Esophagus squamous epithelium (tissue), 5 donors: ENCODE data around the gene SPATA33. TPM values are rescaled to one million over a fixed set of nuclear protein-coding genes. Genes with fewer than 3 reads are reported as not detected.
"Not testable (repeated sequence)": the region's sequence is repeated elsewhere in the genome, so short reads cannot be mapped to it uniquely, and the experiment has no call there.

ENCODE experiments used
- DNase-seq: peaks from one replicate; lab custom pipeline; 2025; lab: John Stamatoyannopoulos, UW
- H3K27ac ChIP-seq, 4 donors: fragments of 200-600 bp; sonication (generic); one replicate each; pipeline ENCODE4 v1.5.1; 2016 to 2019; ENCODE audit warnings: mild to moderate bottlenecking in 1 of 4
- H3K27me3 ChIP-seq, 4 donors: fragments of 200-600 bp; sonication (generic); 1 replicate in 3 of 4; 2 replicates in 1 of 4; pipeline versions ENCODE4 v1.5.1 to v1.6.0; 2017 to 2021; ENCODE audit warnings: antibody characterized with exemption in 1 of 4
- H3K36me3 ChIP-seq, 3 donors: fragments of 200-600 bp; sonication (generic); one replicate each; pipeline ENCODE4 v1.5.1; 2016 to 2019
- H3K4me1 ChIP-seq, 3 donors: fragments of 200-600 bp; sonication (generic); one replicate each; pipeline ENCODE4 v1.5.1; 2017 to 2019
- H3K4me3 ChIP-seq, 4 donors: fragments of 200-600 bp; sonication (generic); 1 replicate in 3 of 4; 2 replicates in 1 of 4; pipeline ENCODE4 v1.5.1; 2016 to 2019; ENCODE audit warnings: mild to moderate bottlenecking in 2 of 4, moderate library complexity in 1 of 4
- H3K9me3 ChIP-seq, 3 donors: fragments of 200-600 bp; sonication (generic); one replicate each; pipeline ENCODE4 v1.5.1; 2016 to 2019
- CTCF ChIP-seq, 6 experiments: fragments of 450-650 bp in 4 of 6; fragments of 200-600 bp in 2 of 6; sonication (generic) in 2 of 6; IDR thresholded peaks; one replicate each; pipeline ENCODE4 v1.5.1; 2016 to 2019; ENCODE audit warnings: antibody characterized with exemption in 6 of 6, mild to moderate bottlenecking in 4 of 6, moderate library complexity in 4 of 6
- POLR2A ChIP-seq, 4 donors: fragments of 450-650 bp; IDR thresholded peaks; one replicate each; pipeline ENCODE4 v1.6.1; 2017; ENCODE audit warnings: antibody characterized with exemption in 4 of 4, mild to moderate bottlenecking in 4 of 4, moderate library complexity in 3 of 4
- WGBS, 2 donors: methylation state at CpG; one replicate each; pipeline ENCODE4 v1.1.5; 2018; 5-methylcytosine and 5-hydroxymethylcytosine counted together
- intact Hi-C: fragments of 100-400 bp; cut with DNase I; formaldehyde crosslinking; loops from one replicate; pipeline ENCODE4 v1.15.0; 2022
- total RNA-seq, 4 donors: library from RNA; depleted of rRNA; stranded (reverse); fragments of >200 nt; gene quantifications; one replicate each; pipeline ENCODE4 v1.1.0, GENCODE V29; 2016
- donor health status: DM: yes; HTN: yes; CAD: no.

The SPATA33 gene
- total RNA-seq, 4 donors from 2014 or later, result 1.8 to 4.9 (median 2.8) TPM

GRCh38 chr16:89629827-89630610, 27.6 kb upstream of the SPATA33 start:
- intact Hi-C loops, result loop anchor here (10.0 kb wide), 1 partner anchor 615 kb away; no protein-coding TSS in a partner anchor
- no peak for TF ChIP-seq POLR2A (IDR thresholded peaks at IDR 0.05)
- no peak for TF ChIP-seq CTCF (IDR thresholded peaks at IDR 0.05)
- H3K27me3 ChIP-seq, result peaks cover 0 to 59% (median 0%) of the 10 kb centered on the region in 4 donors
- H3K9me3 ChIP-seq, result peaks cover 0 to 4% (median 0%) of the 10 kb centered on the region in 3 donors
- H3K36me3 ChIP-seq, result no peaks in the 10 kb centered on the region
- no peak for DNase-seq
- H3K4me1 ChIP-seq, result peaks cover 0 to 5% (median 0%) of the 10 kb centered on the region in 3 donors
- WGBS, 2 donors, result 89 to 92% methylated on average over 3 to 6 of the region's 17 CpGs
- H3K4me3 ChIP-seq, result no peak overlapping the region
- no peak overlapping the region for H3K27ac ChIP-seq

- Histone ChIP-seq H3K36me3 (no peaks in the 10 kb centered on the region), H3K9me3 (peaks cover 0 to 4% (median 0%) of the 10 kb centered on the region in 3 donors), H3K4me3 (no peak overlapping the region), H3K27me3 (peaks cover 0 to 70% (median 0%) of the 10 kb centered on the region in 4 donors), H3K4me1 (peaks cover 0 to 5% (median 0%) of the 10 kb centered on the region in 3 donors), H3K27ac (no peak overlapping the region)
- TF ChIP-seq POLR2A (IDR thresholded peaks at IDR 0.05) (no peak), CTCF (IDR thresholded peaks at IDR 0.05) (no peak)
- WGBS, 2 donors, result 32 to 55% methylated on average over 5 to 7 of the region's 19 CpGs
- intact Hi-C loops, result no loop called here
- no peak for DNase-seq
Observed at GRCh38 chr16:89633064-89633631, 24.5 kb upstream of the SPATA33 start.

DNA sequence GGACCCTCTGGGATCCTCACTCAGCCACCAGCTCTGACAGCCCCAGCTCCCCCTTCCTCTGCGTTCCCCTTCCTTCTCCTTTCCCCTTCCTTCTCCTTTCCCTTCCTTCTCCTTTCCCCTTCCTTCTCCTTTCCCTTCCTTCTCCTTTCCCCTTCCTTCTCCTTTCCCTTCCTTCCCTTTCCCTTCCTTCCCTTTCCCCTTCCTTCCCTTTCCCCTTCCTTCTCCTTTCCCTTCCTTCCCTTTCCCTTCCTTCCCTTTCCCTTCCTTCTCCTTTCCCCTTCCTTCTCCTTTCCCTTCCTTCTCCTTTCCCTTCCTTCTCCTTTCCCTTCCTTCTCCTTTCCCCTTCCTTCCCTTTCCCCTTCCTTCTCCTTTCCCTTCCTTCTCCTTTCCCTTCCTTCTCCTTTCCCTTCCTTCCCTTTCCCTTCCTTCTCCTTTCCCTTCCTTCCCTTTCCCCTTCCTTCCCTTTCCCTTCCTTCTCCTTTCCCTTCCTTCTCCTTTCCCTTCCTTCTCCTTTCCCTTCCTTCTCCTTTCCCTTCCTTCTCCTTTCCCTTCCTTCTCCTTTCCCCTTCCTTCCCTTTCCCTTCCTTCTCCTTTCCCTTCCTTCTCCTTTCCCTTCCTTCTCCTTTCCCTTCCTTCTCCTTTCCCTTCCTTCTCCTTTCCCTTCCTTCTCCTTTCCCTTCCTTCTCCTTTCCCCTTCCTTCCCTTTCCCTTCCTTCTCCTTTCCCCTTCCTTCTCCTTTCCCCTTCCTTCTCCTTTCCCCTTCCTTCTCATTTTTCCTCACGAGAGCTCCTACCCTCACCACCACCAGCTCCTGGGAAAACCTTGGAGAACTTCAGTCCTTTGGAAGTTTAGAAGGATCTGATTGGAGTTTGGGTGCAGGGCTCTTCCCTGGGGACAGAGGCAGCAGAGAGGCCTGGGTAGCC, 22.9 kb upstream of the SPATA33 start:
- DNase-seq, intact Hi-C loops, H3K4me3 ChIP-seq, H3K9me3 ChIP-seq, H3K4me1 ChIP-seq, H3K36me3 ChIP-seq, H3K27ac ChIP-seq: not testable (repeated sequence)
- peaks cover 0 to 70% (median 0%) of the 10 kb centered on the region in 4 donors for H3K27me3 ChIP-seq
- WGBS, 2 donors, result 59 to 80% methylated on average over 1 of the region's 2 CpGs

GRCh38 chr16:89636663-89637062, 21.0 kb upstream of the SPATA33 start:
- Histone ChIP-seq H3K27ac (no peak overlapping the region), H3K4me3 (no peak overlapping the region), H3K36me3 (no peaks in the 10 kb centered on the region), H3K27me3 (peaks cover 0 to 68% (median 0%) of the 10 kb centered on the region in 4 donors), H3K4me1 (peaks cover 0 to 26% (median 8%) of the 10 kb centered on the region in 3 donors), H3K9me3 (no peaks in the 10 kb centered on the region)
- WGBS, 2 donors, result 71% methylated on average over 2 of the region's 12 CpGs; no CpG with 5 or more reads in 1 of the 2 donors
- intact Hi-C loops, result no loop called here
- no peak for DNase-seq
- TF ChIP-seq CTCF (IDR thresholded peaks at IDR 0.05) (no peak), POLR2A (IDR thresholded peaks at IDR 0.05) (no peak)

GRCh38 chr16:89637379-89637778, 20.3 kb upstream of the SPATA33 start:
- 43 to 73% methylated on average over 5 to 10 of the region's 10 CpGs for WGBS, 2 donors
- Histone ChIP-seq H3K4me1 (peaks cover 0 to 27% (median 8%) of the 10 kb centered on the region in 3 donors), H3K27me3 (peaks cover 0 to 61% (median 0%) of the 10 kb centered on the region in 4 donors), H3K9me3 (no peaks in the 10 kb centered on the region), H3K36me3 (no peaks in the 10 kb centered on the region), H3K4me3 (no peak overlapping the region), H3K27ac (no peak overlapping the region)
- no peak for DNase-seq
- no peak for TF ChIP-seq CTCF (IDR thresholded peaks at IDR 0.05)
- TF ChIP-seq POLR2A (IDR thresholded peaks at IDR 0.05), result no peak
- intact Hi-C loops, result no loop called here
